Activated naive CD8-positive, alpha-beta T cell (primary cell): ENCODE data around the gene HSPD1.

Experiments used
- H3K27ac Mint-ChIP-seq: one replicate; pipeline ENCODE4 v1.8.0; 2021; ENCODE audit warnings: mixed read lengths
- H3K27me3 Mint-ChIP-seq: one replicate; pipeline ENCODE4 v1.8.0; 2021; ENCODE audit warnings: mixed read lengths
- H3K36me3 Mint-ChIP-seq: one replicate; pipeline ENCODE4 v1.8.0; 2021; ENCODE audit warnings: mixed read lengths
- H3K4me1 Mint-ChIP-seq: one replicate; pipeline ENCODE4 v1.8.0; 2021; ENCODE audit warnings: low read depth, mixed read lengths
- H3K4me3 Mint-ChIP-seq: one replicate; pipeline ENCODE4 v1.8.0; 2021; ENCODE audit warnings: mild to moderate bottlenecking, mixed read lengths
- H3K9me3 Mint-ChIP-seq: one replicate; pipeline ENCODE4 v1.8.0; 2021; ENCODE audit warnings: low read depth, mixed read lengths

HSPD1 gene

GRCh38 chr2:197499594-197500502, at the start of gene HSPD1, which contains the start of gene HSPE1:
Gene HSPD1, minus strand, starts transcription at chr2:197499840. Its CDS starts 992 bp downstream, at chr2:197498848.
Gene HSPE1, plus strand, starts transcription at chr2:197500379. Its CDS starts 58 bp downstream, at chr2:197500437.
- no peaks in the 10 kb centered on the region for H3K9me3 Mint-ChIP-seq
- H3K27me3 Mint-ChIP-seq, result no peaks in the 10 kb centered on the region
- peak within 1 kb of the TSS; percentile 97 for H3K27ac Mint-ChIP-seq
- H3K4me3 Mint-ChIP-seq, result peak within 1 kb of the TSS; percentile 100
- peaks cover 53% of the 10 kb centered on the region for H3K4me1 Mint-ChIP-seq
- peaks cover 47% of the 10 kb centered on the region for H3K36me3 Mint-ChIP-seq

GRCh38 chr2:197548582-197548981, 48.9 kb upstream of the HSPD1 start:
- Mint-ChIP-seq H3K27ac (peak overlapping the region; percentile 17), H3K9me3 (no peaks in the 10 kb centered on the region), H3K27me3 (no peaks in the 10 kb centered on the region), H3K4me3 (no peak overlapping the region), H3K4me1 (peaks cover 4% of the 10 kb centered on the region), H3K36me3 (no peaks in the 10 kb centered on the region)

GRCh38 chr2:197547163-197547900, 47.7 kb upstream of the HSPD1 start:
- Mint-ChIP-seq H3K9me3 (no peaks in the 10 kb centered on the region), H3K36me3 (no peaks in the 10 kb centered on the region), H3K4me1 (peaks cover 4% of the 10 kb centered on the region), H3K27me3 (no peaks in the 10 kb centered on the region), H3K4me3 (no peak overlapping the region), H3K27ac (peak overlapping the region; percentile 22)

GRCh38 chr2:197543206-197543605, 43.6 kb upstream of the HSPD1 start:
- Mint-ChIP-seq H3K36me3 (peaks cover 3% of the 10 kb centered on the region), H3K27ac (no peak overlapping the region), H3K4me1 (peaks cover 19% of the 10 kb centered on the region)

GRCh38 chr2:197539734-197540133, 40.1 kb upstream of the HSPD1 start:
- H3K27ac Mint-ChIP-seq, result peak overlapping the region; percentile 72
- H3K4me3 Mint-ChIP-seq, result no peak overlapping the region
- no peaks in the 10 kb centered on the region for H3K27me3 Mint-ChIP-seq
- peaks cover 30% of the 10 kb centered on the region for H3K4me1 Mint-ChIP-seq
- H3K9me3 Mint-ChIP-seq, result no peaks in the 10 kb centered on the region
- peaks cover 5% of the 10 kb centered on the region for H3K36me3 Mint-ChIP-seq

More at GRCh38 chr2:197543206-197543605, 43.6 kb upstream of the HSPD1 start:
- H3K27me3 Mint-ChIP-seq, result no peaks in the 10 kb centered on the region
- H3K9me3 Mint-ChIP-seq, result no peaks in the 10 kb centered on the region
- H3K4me3 Mint-ChIP-seq, result no peak overlapping the region

DNA sequence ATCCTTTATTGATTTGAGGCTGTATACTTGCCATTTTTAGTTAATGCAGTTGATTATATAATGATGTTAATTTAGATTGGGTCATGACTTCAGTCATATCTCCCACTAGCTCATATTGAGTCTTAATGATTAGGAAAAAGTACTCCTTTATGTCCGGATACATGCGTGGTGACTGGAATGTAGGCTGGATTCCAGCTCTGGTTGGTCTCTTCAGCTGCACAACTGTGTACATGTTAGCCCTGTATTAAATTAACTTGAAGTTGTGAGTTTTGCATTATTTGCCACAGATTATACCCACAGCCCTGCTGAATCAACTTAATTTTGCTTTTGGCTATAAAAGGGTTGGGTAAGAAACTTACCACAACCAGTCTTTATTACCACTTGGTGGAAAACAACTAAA, 38.8 kb upstream of the HSPD1 start:
- H3K4me1 Mint-ChIP-seq, result peaks cover 42% of the 10 kb centered on the region
- no peaks in the 10 kb centered on the region for H3K27me3 Mint-ChIP-seq
- H3K4me3 Mint-ChIP-seq, result no peak overlapping the region
- no peaks in the 10 kb centered on the region for H3K9me3 Mint-ChIP-seq
- H3K36me3 Mint-ChIP-seq, result peaks cover 8% of the 10 kb centered on the region
- H3K27ac Mint-ChIP-seq, result peak overlapping the region; percentile 7

DNA sequence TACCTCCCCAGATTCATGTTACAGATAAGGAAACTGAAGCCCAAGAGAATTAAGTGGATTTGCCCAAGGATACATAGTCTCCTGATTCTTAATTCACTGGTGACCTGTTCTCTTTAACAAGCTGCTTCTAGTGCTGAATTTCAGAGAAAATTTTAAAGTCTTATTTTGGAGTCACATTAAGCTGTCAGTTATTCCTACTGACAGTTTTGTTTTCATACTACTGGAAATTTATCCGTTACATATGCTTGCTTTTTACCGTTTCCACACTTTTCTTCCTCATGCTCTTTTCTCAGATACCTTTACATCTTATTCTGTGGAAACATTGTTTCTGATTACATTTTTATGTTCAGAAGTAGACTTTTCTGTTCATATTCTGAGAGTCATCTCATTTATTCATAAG, 17.5 kb upstream of the HSPD1 start:
- H3K27me3 Mint-ChIP-seq, result no peaks in the 10 kb centered on the region
- H3K27ac Mint-ChIP-seq, result peak overlapping the region; percentile 91
- H3K9me3 Mint-ChIP-seq, result no peaks in the 10 kb centered on the region
- H3K4me1 Mint-ChIP-seq, result peaks cover 46% of the 10 kb centered on the region
- H3K36me3 Mint-ChIP-seq, result peaks cover 7% of the 10 kb centered on the region
- H3K4me3 Mint-ChIP-seq, result peak overlapping the region; percentile 99

- H3K36me3 Mint-ChIP-seq, result peaks cover 7% of the 10 kb centered on the region
These were observed 16.7 kb upstream of the HSPD1 start for GRCh38 chr2:197516393-197516761.

DNA sequence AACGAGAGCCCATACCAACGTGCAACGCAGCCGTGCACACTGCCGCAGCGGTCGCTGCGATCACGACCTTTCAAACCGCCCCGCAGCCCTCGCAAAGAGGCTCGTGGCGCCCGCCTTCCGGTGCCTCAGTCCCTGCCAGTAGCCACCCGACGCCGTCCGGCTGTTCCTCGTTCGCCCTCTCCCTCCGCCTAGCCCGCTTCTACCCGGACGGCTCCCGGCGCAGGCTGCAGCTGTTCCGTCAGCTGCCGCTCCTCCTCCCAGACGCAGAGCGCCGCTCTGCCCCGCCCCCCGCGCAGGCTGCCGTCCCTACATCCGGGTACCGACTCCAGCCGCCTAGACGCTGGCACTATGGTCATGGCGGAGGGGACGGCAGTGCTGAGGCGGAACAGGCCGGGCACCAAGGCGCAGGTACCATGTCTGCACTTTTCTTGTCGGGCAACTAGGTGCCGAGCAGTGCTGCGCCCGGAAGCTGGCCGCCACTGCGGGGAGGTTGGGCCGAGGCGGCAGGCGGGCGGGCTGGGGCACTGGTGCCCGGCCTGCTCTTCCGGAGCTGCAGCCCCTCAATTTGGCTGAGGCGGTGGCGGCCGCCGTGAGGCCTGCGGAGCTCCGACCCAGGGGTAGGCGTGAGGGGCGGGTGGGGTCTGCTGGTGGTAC, 16.2 kb upstream of the HSPD1 start, which contains the start of gene MOB4:
TSS of gene MOB4 (plus strand) at position 328 of the 654 bp plus-strand sequence. CDS start at position 349, 21 bp downstream.
- Mint-ChIP-seq H3K36me3 (peaks cover 3% of the 10 kb centered on the region), H3K4me3 (peak within 1 kb of the TSS; percentile 99), H3K9me3 (no peaks in the 10 kb centered on the region), H3K4me1 (peaks cover 42% of the 10 kb centered on the region), H3K27ac (peak within 1 kb of the TSS; percentile 91), H3K27me3 (no peaks in the 10 kb centered on the region)

More at GRCh38 chr2:197516393-197516761, 16.7 kb upstream of the HSPD1 start:
- H3K4me1 Mint-ChIP-seq, result peaks cover 44% of the 10 kb centered on the region
- peak overlapping the region; percentile 91 for H3K27ac Mint-ChIP-seq
- H3K4me3 Mint-ChIP-seq, result peak overlapping the region; percentile 99
- no peaks in the 10 kb centered on the region for H3K9me3 Mint-ChIP-seq
- H3K27me3 Mint-ChIP-seq, result no peaks in the 10 kb centered on the region

DNA sequence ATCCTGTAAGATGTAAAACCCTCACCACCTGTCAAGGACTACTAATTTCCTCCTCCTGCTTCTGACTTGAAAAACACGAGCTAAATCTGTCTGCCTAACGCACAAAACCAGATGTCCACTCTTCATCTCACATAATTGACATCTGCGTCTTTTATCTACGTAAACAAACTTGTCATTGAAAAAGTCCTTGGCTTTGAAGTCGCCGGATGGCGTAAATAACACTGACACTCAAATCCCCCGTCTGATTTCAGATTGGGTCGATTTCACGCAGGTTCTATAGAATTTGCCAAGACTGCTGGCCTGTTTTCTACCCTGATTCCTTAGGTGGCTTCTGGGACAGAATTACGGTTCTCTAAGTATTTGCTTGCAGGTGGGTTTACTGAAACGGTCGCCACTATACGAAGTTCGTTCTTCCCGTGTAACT, 15.7 kb upstream of the HSPD1 start:
- peaks cover under 1% of the 10 kb centered on the region for H3K36me3 Mint-ChIP-seq
- peaks cover 40% of the 10 kb centered on the region for H3K4me1 Mint-ChIP-seq
- H3K27ac Mint-ChIP-seq, result peak overlapping the region; percentile 91
- H3K4me3 Mint-ChIP-seq, result peak overlapping the region; percentile 99
- no peaks in the 10 kb centered on the region for H3K9me3 Mint-ChIP-seq
- no peaks in the 10 kb centered on the region for H3K27me3 Mint-ChIP-seq

DNA sequence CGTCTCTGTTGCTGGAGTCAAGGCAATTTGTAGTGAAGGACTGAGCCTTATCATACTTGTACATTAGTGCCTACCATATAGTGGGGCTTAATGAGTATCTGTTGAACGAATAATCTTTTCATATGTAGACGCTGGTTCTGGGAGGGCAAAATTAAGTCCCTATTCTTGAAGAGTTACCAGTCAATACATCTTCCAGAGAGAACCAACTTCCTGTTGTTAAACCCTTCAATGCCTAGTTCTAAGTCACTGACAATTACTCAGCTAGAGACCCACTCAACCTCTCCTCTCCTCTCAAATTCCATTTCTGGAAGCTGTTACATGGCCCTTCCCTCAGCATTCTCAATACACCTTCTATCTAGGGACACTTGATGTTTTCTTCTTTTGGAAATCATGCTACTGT, 15.1 kb upstream of the HSPD1 start:
- Mint-ChIP-seq H3K36me3 (no peaks in the 10 kb centered on the region), H3K4me3 (peak overlapping the region; percentile 99), H3K4me1 (peaks cover 39% of the 10 kb centered on the region), H3K27ac (peak overlapping the region; percentile 91), H3K9me3 (no peaks in the 10 kb centered on the region), H3K27me3 (no peaks in the 10 kb centered on the region)

GRCh38 chr2:197513915-197514314, 14.3 kb upstream of the HSPD1 start:
- Mint-ChIP-seq H3K4me3 (no peak overlapping the region), H3K9me3 (no peaks in the 10 kb centered on the region), H3K27ac (no peak overlapping the region), H3K27me3 (no peaks in the 10 kb centered on the region), H3K36me3 (no peaks in the 10 kb centered on the region), H3K4me1 (peaks cover 31% of the 10 kb centered on the region)

GRCh38 chr2:197506658-197507057, 7.0 kb upstream of the HSPD1 start:
- no peak overlapping the region for H3K27ac Mint-ChIP-seq
- H3K4me3 Mint-ChIP-seq, result no peak overlapping the region
- H3K27me3 Mint-ChIP-seq, result no peaks in the 10 kb centered on the region
- H3K36me3 Mint-ChIP-seq, result peaks cover 12% of the 10 kb centered on the region
- H3K9me3 Mint-ChIP-seq, result no peaks in the 10 kb centered on the region
- peaks cover 20% of the 10 kb centered on the region for H3K4me1 Mint-ChIP-seq

GRCh38 chr2:197504512-197504911, 4.9 kb upstream of the HSPD1 start:
- Mint-ChIP-seq H3K27me3 (no peaks in the 10 kb centered on the region), H3K4me1 (peaks cover 22% of the 10 kb centered on the region), H3K4me3 (peak overlapping the region; percentile 100), H3K36me3 (peaks cover 19% of the 10 kb centered on the region), H3K9me3 (no peaks in the 10 kb centered on the region), H3K27ac (peak overlapping the region; percentile 34)
